GM12875 (cell line): ENCODE measurements around the gene RBP5.

Source experiments
- H3K4me3 ChIP-seq: one replicate; pipeline ENCODE4 v1.5.1; 2011; ENCODE audit warnings: low read depth, low read length, control low read depth
- CTCF ChIP-seq: IDR thresholded peaks from 2 replicates; pipeline ENCODE4 v1.5.1; 2011; ENCODE audit warnings: low read depth, mild to moderate bottlenecking, control low read depth, inconsistent platforms, low read length, moderate library complexity, borderline replicate concordance; ENCODE audit not compliant: insufficient read depth

RBP5 gene

GRCh38 chr12:7142056-7142644, 13.5 kb upstream of the RBP5 start:
- TF ChIP-seq CTCF, result peak; percentile 72
- H3K4me3 ChIP-seq, result no peak overlapping the region

GRCh38 chr12:7141351-7142005, 12.8 kb upstream of the RBP5 start:
- no peak for TF ChIP-seq CTCF

GRCh38 chr12:7139200-7139599, 10.5 kb upstream of the RBP5 start:
- no peak overlapping the region for H3K4me3 ChIP-seq
- no peak for TF ChIP-seq CTCF

More at GRCh38 chr12:7141351-7142005, 12.8 kb upstream of the RBP5 start:
- H3K4me3 ChIP-seq, result no peak overlapping the region

GRCh38 chr12:7137908-7138307, 9.2 kb upstream of the RBP5 start:
- TF ChIP-seq CTCF, result no peak
- no peak overlapping the region for H3K4me3 ChIP-seq

- H3K4me3 ChIP-seq, result no peak overlapping the region
- no peak for TF ChIP-seq CTCF
Measured at GRCh38 chr12:7136676-7137075, 8.0 kb upstream of the RBP5 start.

- TF ChIP-seq CTCF, result no peak
- H3K4me3 ChIP-seq, result no peak overlapping the region
Measured at GRCh38 chr12:7136071-7136470, 7.4 kb upstream of the RBP5 start.

- TF ChIP-seq CTCF, result no peak
- no peak overlapping the region for H3K4me3 ChIP-seq
Measured at GRCh38 chr12:7134396-7135166, 5.9 kb upstream of the RBP5 start.
